ENCODE results near the gene SLC1A2.

The SLC1A2 gene

DNA sequence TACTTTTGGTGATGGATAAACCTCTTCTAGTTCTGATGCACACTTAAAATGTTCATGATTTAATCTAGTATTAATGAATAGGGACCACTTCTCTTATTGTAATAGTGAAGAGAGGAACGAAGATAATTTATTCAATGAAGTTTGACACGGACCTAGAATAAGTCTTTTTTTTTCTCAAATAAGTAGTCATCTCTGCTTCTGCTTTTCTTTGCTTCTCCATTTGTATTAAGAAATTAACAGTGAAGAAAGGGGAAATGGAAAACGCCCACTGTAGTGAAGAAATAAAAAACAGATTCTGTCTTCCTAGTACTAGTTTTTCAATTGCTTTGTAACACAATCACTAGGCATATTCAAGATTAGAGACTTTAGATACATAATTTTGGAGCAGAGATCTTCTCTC is 207.4 kb downstream of the SLC1A2 start:
- intact Hi-C loops (cut with DNase I): no loop called here

GRCh38 chr11:35210876-35211546 is 208.3 kb downstream of the SLC1A2 start:
- intact Hi-C loops (cut with DNase I): no loop called here
- no peak for DNase-seq

More for the DNA sequence above, 207.4 kb downstream of the SLC1A2 start:
- DNase-seq: no peak

GRCh38 chr11:35208795-35209194 is 210.6 kb downstream of the SLC1A2 start:
- DNase-seq: no peak
- intact Hi-C loops (cut with DNase I): no loop called here

- no peak for DNase-seq
- intact Hi-C loops (cut with DNase I): no loop called here
These were observed 211.6 kb downstream of the SLC1A2 start for GRCh38 chr11:35207471-35208403.

DNA sequence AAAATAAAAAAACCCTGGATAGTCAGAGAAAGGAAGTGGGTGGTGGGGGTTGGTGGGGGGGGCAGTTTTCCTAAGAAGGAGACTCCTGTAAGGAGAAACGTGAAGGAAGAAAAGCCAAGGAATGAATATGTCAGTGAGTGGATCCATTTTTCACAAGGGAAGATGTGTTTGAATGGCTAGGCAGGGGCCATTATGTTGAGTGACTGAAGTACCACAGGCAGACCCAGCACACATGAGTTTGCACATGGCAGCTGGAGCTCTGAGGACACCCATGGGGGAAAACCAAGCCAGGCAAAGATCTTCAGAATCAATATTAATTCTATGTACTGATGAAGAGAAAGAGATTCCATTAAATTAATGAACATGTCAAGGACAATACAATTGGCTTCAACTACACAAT is 212.7 kb downstream of the SLC1A2 start:
- intact Hi-C loops (cut with DNase I): no loop called here
- no peak for DNase-seq

GRCh38 chr11:35204614-35205013 is 214.7 kb downstream of the SLC1A2 start:
- intact Hi-C loops (cut with DNase I): no loop called here

More at GRCh38 chr11:35204614-35205013, 214.7 kb downstream of the SLC1A2 start:
- no peak for DNase-seq
